Naive thymus-derived CD8-positive, alpha-beta T cell (primary cell): ENCODE data around the gene AGAP9. TPM values are rescaled to one million over a fixed set of nuclear protein-coding genes. Genes with fewer than 3 reads are reported as not detected.

Experiments
- ATAC-seq, 2 donors: fragments of 150-1000 bp; cut with Tn5 transposase in 1 of 2; sonication (Bioruptor Pico), chemical (Tn5 transposase) in 1 of 2; 1 replicate in 1 of 2; 2 replicates in 1 of 2; pipeline ENCODE4 v1.10.0; 2021; ENCODE audit warnings: mild to moderate bottlenecking in 2 of 2, moderate library complexity in 2 of 2
- POLR2A ChIA-PET: fragments of 350-600 bp; sonication (Branson Sonifier 250); formaldehyde crosslinking; loops from one replicate; lab custom pipeline; 2021; ENCODE audit warnings: antibody characterized with exemption; lab: Charles Lee
- DNase-seq, 10 donors: peaks; one replicate each; pipeline versions ENCODE4 v3.0.0 to v3.0.0-alpha.2; 2020 to 2022
- H3K27ac Mint-ChIP-seq, 10 donors: one replicate each; pipeline ENCODE4 v1.8.0; 2020 to 2022; ENCODE audit warnings: mild to moderate bottlenecking in 10 of 10, mixed read lengths in 10 of 10, moderate library complexity in 4 of 10, inconsistent platforms in 1 of 10
- H3K27me3 Mint-ChIP-seq, 5 donors: one replicate each; pipeline ENCODE4 v1.8.0; 2021 to 2022; ENCODE audit warnings: mixed read lengths in 5 of 5
- H3K36me3 Mint-ChIP-seq, 3 donors: one replicate each; pipeline ENCODE4 v1.8.0; 2020 to 2022; ENCODE audit warnings: mixed read lengths in 3 of 3, mild to moderate bottlenecking in 2 of 3, inconsistent platforms in 1 of 3
- H3K4me1 Mint-ChIP-seq, 4 donors: one replicate each; pipeline ENCODE4 v1.8.0; 2021 to 2022; ENCODE audit warnings: mixed read lengths in 4 of 4
- H3K4me3 Mint-ChIP-seq, 10 donors: one replicate each; pipeline ENCODE4 v1.8.0; 2020 to 2022; ENCODE audit warnings: mild to moderate bottlenecking in 10 of 10, mixed read lengths in 10 of 10, moderate library complexity in 6 of 10, inconsistent platforms in 1 of 10
- H3K9me3 Mint-ChIP-seq, 9 donors: one replicate each; pipeline ENCODE4 v1.8.0; 2020 to 2022; ENCODE audit warnings: mixed read lengths in 9 of 9, mild to moderate bottlenecking in 3 of 9, inconsistent platforms in 1 of 9, moderate library complexity in 1 of 9
- polyA plus RNA-seq, 3 donors: library from polyadenylated mRNA; unstranded; fragments of 300-500 nt; fragmentation: Illumina TruSeq; gene quantifications; one replicate each; pipeline ENCODE4 v1.2.3, GENCODE V29; 2021
- total RNA-seq, 8 experiments: library from RNA in 2 of 8; stranded (reverse) in 2 of 8; gene quantifications; one replicate each; pipeline ENCODE4 v1.2.3 and lab custom pipeline; 2021 to 2026

The AGAP9 gene
- total and polyA plus RNA-seq, 5 experiments from 2014 or later, result 0.09 to 10.1 (median 0.31) TPM

DNA sequence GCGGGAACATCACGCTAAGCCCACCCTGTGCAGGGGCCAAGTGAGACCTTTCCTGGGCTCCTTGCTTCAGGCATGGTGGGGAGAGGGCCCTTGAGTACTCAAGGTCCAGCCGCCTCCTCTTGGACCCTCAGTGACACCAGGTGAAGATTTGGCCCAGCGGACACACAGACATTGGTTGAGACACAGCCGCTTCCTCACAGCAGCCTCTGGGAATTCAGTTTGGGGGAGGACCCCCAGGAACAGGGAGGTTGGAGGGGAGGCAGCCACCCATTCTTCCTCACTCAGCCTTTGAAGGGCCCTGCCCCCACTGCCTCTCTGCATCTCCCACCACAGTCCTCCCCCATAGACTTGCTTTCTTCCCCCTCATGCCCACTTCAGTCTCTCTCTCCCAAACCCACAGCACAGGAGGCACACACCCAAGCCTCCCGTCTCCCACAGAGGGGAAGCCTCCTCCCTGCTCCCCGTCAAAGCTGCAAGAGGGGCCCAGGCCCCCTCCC is 71.4 kb downstream of the AGAP9 start:
- Mint-ChIP-seq H3K4me3 (no peak overlapping the region), H3K27me3 (peaks cover 0 to 21% (median 7%) of the 10 kb centered on the region in 5 donors), H3K4me1 (peaks cover 18 to 30% (median 20%) of the 10 kb centered on the region in 4 donors), H3K36me3 (no peaks in the 10 kb centered on the region), H3K9me3 (peaks cover 0 to 3% (median 0%) of the 10 kb centered on the region in 9 donors), H3K27ac (peak overlapping the region in 2 of 10 donors; percentile 18 to 38)
- POLR2A ChIA-PET, result no interaction called here
- ATAC-seq (no peak), DNase-seq (no peak)

Other genes with a start within 250 kb of the AGAP9 start
- under 1 TPM; 0.74 to 0.75 TPM for gene GDF10, start 223.4 kb downstream of the AGAP9 start, total RNA-seq
- under 1 TPM in 2 of 3 donors, not detected in 1; 0.26 to 0.60 TPM for gene GDF10, start 223.4 kb downstream of the AGAP9 start, polyA plus RNA-seq
- gene GDF2, start 201.2 kb downstream of the AGAP9 start, total RNA-seq, result not detected
- gene GDF2, start 201.2 kb downstream of the AGAP9 start, polyA plus RNA-seq, result not detected
- not detected for gene RBP3, start 175.3 kb downstream of the AGAP9 start, total RNA-seq
- not detected for gene RBP3, start 175.3 kb downstream of the AGAP9 start, polyA plus RNA-seq
- gene ZNF488, start 139.3 kb downstream of the AGAP9 start, total RNA-seq, result not detected
- not detected for gene ZNF488, start 139.3 kb downstream of the AGAP9 start, polyA plus RNA-seq
- gene ANXA8, start 39.5 kb downstream of the AGAP9 start, total RNA-seq, result not detected
- gene ANXA8, start 39.5 kb downstream of the AGAP9 start, polyA plus RNA-seq, result not detected
- gene FAM25G, start 31.9 kb downstream of the AGAP9 start, total RNA-seq, result not detected
- not detected for gene FAM25G, start 31.9 kb downstream of the AGAP9 start, polyA plus RNA-seq
- gene SYT15B, start 240.0 kb upstream of the AGAP9 start, total RNA-seq, result under 1 TPM in 1 of 2 experiments, not detected in 1; 0.13 TPM
- not detected for gene SYT15B, start 240.0 kb upstream of the AGAP9 start, polyA plus RNA-seq